Liver (tissue), 9 donors: ENCODE measurements around the gene SLC4A7. TPM values are rescaled to one million over a fixed set of nuclear protein-coding genes. Genes with fewer than 3 reads are reported as not detected.

Source experiments
- DNase-seq: peaks from one replicate; pipeline ENCODE4 v3.0.0-alpha.2; 2017; ENCODE audit warnings: low spot score
- H3K27ac ChIP-seq, 2 donors: one replicate each; pipeline ENCODE4 v1.7.0; 2013; ENCODE audit warnings: inconsistent platforms in 2 of 2, low read length in 2 of 2, control low read depth in 1 of 2, low read depth in 1 of 2, mild to moderate bottlenecking in 1 of 2
- H3K27me3 ChIP-seq, 4 donors: one replicate each; pipeline versions ENCODE4 v1.6.1 to v1.7.0; 2013; ENCODE audit warnings: low read length in 3 of 4, inconsistent platforms in 1 of 4, mild to moderate bottlenecking in 1 of 4, moderate library complexity in 1 of 4; ENCODE audit not compliant: control insufficient read depth in 4 of 4, insufficient read depth in 4 of 4
- H3K36me3 ChIP-seq, 4 donors: one replicate each; pipeline versions ENCODE4 v1.6.1 to v1.7.0; 2013; ENCODE audit warnings: low read length in 3 of 4, mild to moderate bottlenecking in 3 of 4, low read depth in 1 of 4, moderate library complexity in 1 of 4; ENCODE audit not compliant: control insufficient read depth in 4 of 4, insufficient read depth in 3 of 4
- H3K4me1 ChIP-seq, 4 donors: one replicate each; pipeline versions ENCODE4 v1.6.1 to v1.7.0; 2013; ENCODE audit warnings: low read length in 3 of 4, mild to moderate bottlenecking in 3 of 4, moderate library complexity in 1 of 4; ENCODE audit not compliant: control insufficient read depth in 4 of 4, insufficient read depth in 4 of 4
- H3K4me3 ChIP-seq, 3 donors: one replicate each; pipeline versions ENCODE4 v1.6.1 to v1.7.0; 2013; ENCODE audit warnings: low read length in 3 of 3, control low read depth in 1 of 3, low read depth in 1 of 3, mild to moderate bottlenecking in 1 of 3
- H3K9ac ChIP-seq, 2 donors: one replicate each; pipeline ENCODE4 v1.7.0; 2013; ENCODE audit warnings: low read length in 2 of 2, mild to moderate bottlenecking in 2 of 2, moderate library complexity in 2 of 2, control low read depth in 1 of 2, low read depth in 1 of 2
- H3K9me3 ChIP-seq, 4 donors: one replicate each; pipeline versions ENCODE4 v1.6.1 to v1.7.0; 2013; ENCODE audit warnings: low read length in 3 of 4; ENCODE audit not compliant: control insufficient read depth in 4 of 4
- EGR1 ChIP-seq, 2 donors: IDR thresholded peaks; 2 replicates each; pipeline ENCODE4 v1.6.1; 2016 to 2018; ENCODE audit warnings: antibody characterized with exemption in 2 of 2, low read depth in 2 of 2
- FOXA1 ChIP-seq: IDR thresholded peaks from 2 replicates; pipeline ENCODE4 v1.6.1; 2016; ENCODE audit warnings: antibody characterized with exemption
- FOXA2 ChIP-seq: IDR thresholded peaks from 2 replicates; pipeline ENCODE4 v1.6.1; 2016; ENCODE audit warnings: antibody characterized with exemption
- GABPA ChIP-seq, 2 donors: IDR thresholded peaks in 1 of 2; conservative IDR thresholded peaks in 1 of 2; 2 replicates each; pipeline ENCODE4 v1.6.1; 2016; ENCODE audit warnings: antibody characterized with exemption in 2 of 2, mild to moderate bottlenecking in 1 of 2, moderate library complexity in 1 of 2
- HNF4A ChIP-seq, 2 donors: conservative IDR thresholded peaks; 2 replicates each; pipeline ENCODE4 v1.6.1; 2016; ENCODE audit warnings: antibody characterized with exemption in 2 of 2, mild to moderate bottlenecking in 2 of 2
- HNF4G ChIP-seq: IDR thresholded peaks from 2 replicates; pipeline ENCODE4 v1.6.1; 2016; ENCODE audit warnings: antibody characterized with exemption
- JUND ChIP-seq, 2 donors: IDR thresholded peaks; 2 replicates each; pipeline ENCODE4 v1.6.1; 2016; ENCODE audit warnings: antibody characterized with exemption in 2 of 2
- NR2F2 ChIP-seq: IDR thresholded peaks from 2 replicates; pipeline ENCODE4 v1.6.1; 2016; ENCODE audit warnings: antibody characterized with exemption
- RAD21 ChIP-seq, 2 donors: IDR thresholded peaks; 2 replicates each; pipeline ENCODE4 v1.6.1; 2016; ENCODE audit warnings: antibody characterized with exemption in 2 of 2, mild to moderate bottlenecking in 2 of 2
- RXRA ChIP-seq, 2 donors: IDR thresholded peaks; 2 replicates each; pipeline ENCODE4 v1.6.1; 2017 to 2018; ENCODE audit warnings: antibody characterized with exemption in 2 of 2, mild to moderate bottlenecking in 1 of 2
- SP1 ChIP-seq: IDR thresholded peaks from 2 replicates; pipeline ENCODE4 v1.6.1; 2018; ENCODE audit warnings: antibody characterized with exemption, mild to moderate bottlenecking
- TAF1 ChIP-seq: conservative IDR thresholded peaks from 2 replicates; pipeline ENCODE4 v1.6.1; 2016; ENCODE audit warnings: antibody characterized with exemption, mild to moderate bottlenecking
- YY1 ChIP-seq: IDR thresholded peaks from 2 replicates; pipeline ENCODE4 v1.6.1; 2016; ENCODE audit warnings: antibody characterized with exemption, mild to moderate bottlenecking
- WGBS: extraction: QIAGEN DNeasy Blood & Tissue Kit; methylation state at CpG from one replicate; pipeline ENCODE4 v1.1.7; 2013; 5-methylcytosine and 5-hydroxymethylcytosine counted together
- polyA plus RNA-seq, 2 donors: library from polyadenylated mRNA; stranded (reverse) in 1 of 2; unstranded in 1 of 2; fragments of 200-250 nt in 1 of 2; fragments of >200 nt in 1 of 2; fragmentation: Nextera tagmentation in 1 of 2; extraction: Ambion mirVana in 1 of 2; gene quantifications; one replicate each; pipeline versions ENCODE4 v1.2.1 to v1.2.3, GENCODE V29; 2013 to 2015
- total RNA-seq, 2 donors: library from RNA; depleted of rRNA; stranded (reverse); fragments of >200 nt; gene quantifications; one replicate each; pipeline ENCODE4 v1.2.3, GENCODE V29; 2014
- TF ChIP-seq, protein P1 (sequence below): IDR thresholded peaks from 2 replicates; pipeline ENCODE4 v1.6.1; 2016; ENCODE audit warnings: antibody characterized with exemption
- TF ChIP-seq, protein P2 (sequence below): IDR thresholded peaks from 2 replicates; pipeline ENCODE4 v1.6.1; 2016; ENCODE audit warnings: antibody characterized with exemption, mild to moderate bottlenecking
- TF ChIP-seq, protein P3 (sequence below): IDR thresholded peaks from 2 replicates; pipeline ENCODE4 v1.6.1; 2016; ENCODE audit warnings: antibody characterized with exemption
- TF ChIP-seq, protein P4 (sequence below): fragments of 150-350 bp; IDR thresholded peaks from 2 replicates; pipeline ENCODE4 v1.5.1; 2017; ENCODE audit warnings: improper control_type of control experiment, low read depth, low read length; ENCODE audit not compliant: missing input control
- TF ChIP-seq, protein P5 (sequence below): IDR thresholded peaks from 2 replicates; pipeline ENCODE4 v1.6.1; 2016; ENCODE audit warnings: antibody characterized with exemption
- donor health status: healthy.
- donor health status: healthy.
- donor health status: healthy.
- donor health status: healthy.
- donor health status: healthy.

Gene SLC4A7
- total and polyA plus RNA-seq, 4 donors: 0.76 to 9.8 (median 4.1) TPM

DNA sequence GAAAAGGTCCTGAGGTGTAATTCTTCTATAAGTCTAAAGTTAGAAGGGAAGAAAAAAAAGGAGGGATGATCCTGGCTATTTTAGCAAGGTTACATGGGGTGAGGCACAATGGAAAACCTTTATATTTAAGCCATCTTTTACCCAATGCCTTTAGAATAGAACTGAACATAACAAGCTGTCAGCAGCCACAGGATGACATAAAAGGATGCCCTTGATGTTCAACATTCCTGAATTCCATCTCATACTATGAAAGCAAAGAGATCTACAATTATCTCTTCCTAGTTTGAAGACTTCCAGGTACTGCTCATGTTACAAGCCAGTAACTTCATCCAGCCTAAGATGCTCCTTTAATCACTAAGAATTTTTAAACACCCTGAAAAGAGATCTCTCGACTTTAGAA, 141.9 kb downstream of the SLC4A7 start (continued):
- TF ChIP-seq, protein P1, sequence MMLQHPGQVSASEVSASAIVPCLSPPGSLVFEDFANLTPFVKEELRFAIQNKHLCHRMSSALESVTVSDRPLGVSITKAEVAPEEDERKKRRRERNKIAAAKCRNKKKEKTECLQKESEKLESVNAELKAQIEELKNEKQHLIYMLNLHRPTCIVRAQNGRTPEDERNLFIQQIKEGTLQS: no peak
- no peak for TF ChIP-seq JUND (IDR thresholded peaks at IDR 0.05)
- TF ChIP-seq FOXA2: no peak
- TF ChIP-seq, protein P2, sequence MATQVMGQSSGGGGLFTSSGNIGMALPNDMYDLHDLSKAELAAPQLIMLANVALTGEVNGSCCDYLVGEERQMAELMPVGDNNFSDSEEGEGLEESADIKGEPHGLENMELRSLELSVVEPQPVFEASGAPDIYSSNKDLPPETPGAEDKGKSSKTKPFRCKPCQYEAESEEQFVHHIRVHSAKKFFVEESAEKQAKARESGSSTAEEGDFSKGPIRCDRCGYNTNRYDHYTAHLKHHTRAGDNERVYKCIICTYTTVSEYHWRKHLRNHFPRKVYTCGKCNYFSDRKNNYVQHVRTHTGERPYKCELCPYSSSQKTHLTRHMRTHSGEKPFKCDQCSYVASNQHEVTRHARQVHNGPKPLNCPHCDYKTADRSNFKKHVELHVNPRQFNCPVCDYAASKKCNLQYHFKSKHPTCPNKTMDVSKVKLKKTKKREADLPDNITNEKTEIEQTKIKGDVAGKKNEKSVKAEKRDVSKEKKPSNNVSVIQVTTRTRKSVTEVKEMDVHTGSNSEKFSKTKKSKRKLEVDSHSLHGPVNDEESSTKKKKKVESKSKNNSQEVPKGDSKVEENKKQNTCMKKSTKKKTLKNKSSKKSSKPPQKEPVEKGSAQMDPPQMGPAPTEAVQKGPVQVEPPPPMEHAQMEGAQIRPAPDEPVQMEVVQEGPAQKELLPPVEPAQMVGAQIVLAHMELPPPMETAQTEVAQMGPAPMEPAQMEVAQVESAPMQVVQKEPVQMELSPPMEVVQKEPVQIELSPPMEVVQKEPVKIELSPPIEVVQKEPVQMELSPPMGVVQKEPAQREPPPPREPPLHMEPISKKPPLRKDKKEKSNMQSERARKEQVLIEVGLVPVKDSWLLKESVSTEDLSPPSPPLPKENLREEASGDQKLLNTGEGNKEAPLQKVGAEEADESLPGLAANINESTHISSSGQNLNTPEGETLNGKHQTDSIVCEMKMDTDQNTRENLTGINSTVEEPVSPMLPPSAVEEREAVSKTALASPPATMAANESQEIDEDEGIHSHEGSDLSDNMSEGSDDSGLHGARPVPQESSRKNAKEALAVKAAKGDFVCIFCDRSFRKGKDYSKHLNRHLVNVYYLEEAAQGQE: no peak
- TF ChIP-seq YY1: no peak

DNA sequence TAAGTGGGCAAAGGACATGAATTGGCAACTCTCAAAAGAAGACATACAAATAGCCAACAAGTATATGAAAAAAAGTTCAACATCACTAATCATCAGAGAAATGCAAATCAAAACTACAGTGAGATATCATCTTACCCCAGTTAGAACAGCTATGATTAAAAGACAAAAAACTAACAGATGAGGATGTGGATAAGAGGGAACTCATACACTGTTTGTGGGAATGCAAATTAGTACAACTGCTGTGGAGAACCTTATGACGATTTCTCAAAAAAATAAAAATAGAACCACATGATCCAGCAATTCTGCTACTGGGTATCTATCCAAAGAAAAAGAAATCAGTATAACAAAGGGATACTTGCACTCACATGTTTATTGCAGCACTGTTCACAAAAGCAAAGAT, 143.7 kb downstream of the SLC4A7 start:
- no peaks in the 10 kb centered on the region for H3K9me3 ChIP-seq
- H3K27me3 ChIP-seq: no peaks in the 10 kb centered on the region
- no peak for DNase-seq
- H3K4me3 ChIP-seq: no peak overlapping the region
- H3K9ac ChIP-seq: no peak overlapping the region
- H3K27ac ChIP-seq: no peak overlapping the region
- peaks cover 0 to 32% (median 31%) of the 10 kb centered on the region in 4 donors for H3K4me1 ChIP-seq
- 77% methylated on average over 1 of the region's 1 CpG for WGBS
- TF ChIP-seq FOXA2 (no peak), FOXA1 (no peak), HNF4G (no peak), EGR1 (IDR thresholded peaks at IDR 0.05; ENCODE audit: low read depth in 2 of 2) (no peak), NR2F2 (no peak), JUND (IDR thresholded peaks at IDR 0.05) (no peak), HNF4A (conservative IDR thresholded peaks at IDR 0.05) (no peak), RAD21 (IDR thresholded peaks at IDR 0.05) (no peak), SP1 (no peak), TAF1 (no peak), RXRA (IDR thresholded peaks at IDR 0.05) (no peak), YY1 (no peak), GABPA (IDR thresholded peaks at IDR 0.05 in 1 of 2, conservative IDR thresholded peaks at IDR 0.05 in 1 of 2) (no peak)
- TF ChIP-seq, protein P3, sequence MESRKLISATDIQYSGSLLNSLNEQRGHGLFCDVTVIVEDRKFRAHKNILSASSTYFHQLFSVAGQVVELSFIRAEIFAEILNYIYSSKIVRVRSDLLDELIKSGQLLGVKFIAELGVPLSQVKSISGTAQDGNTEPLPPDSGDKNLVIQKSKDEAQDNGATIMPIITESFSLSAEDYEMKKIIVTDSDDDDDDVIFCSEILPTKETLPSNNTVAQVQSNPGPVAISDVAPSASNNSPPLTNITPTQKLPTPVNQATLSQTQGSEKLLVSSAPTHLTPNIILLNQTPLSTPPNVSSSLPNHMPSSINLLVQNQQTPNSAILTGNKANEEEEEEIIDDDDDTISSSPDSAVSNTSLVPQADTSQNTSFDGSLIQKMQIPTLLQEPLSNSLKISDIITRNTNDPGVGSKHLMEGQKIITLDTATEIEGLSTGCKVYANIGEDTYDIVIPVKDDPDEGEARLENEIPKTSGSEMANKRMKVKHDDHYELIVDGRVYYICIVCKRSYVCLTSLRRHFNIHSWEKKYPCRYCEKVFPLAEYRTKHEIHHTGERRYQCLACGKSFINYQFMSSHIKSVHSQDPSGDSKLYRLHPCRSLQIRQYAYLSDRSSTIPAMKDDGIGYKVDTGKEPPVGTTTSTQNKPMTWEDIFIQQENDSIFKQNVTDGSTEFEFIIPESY: no peak
- TF ChIP-seq, protein P4, sequence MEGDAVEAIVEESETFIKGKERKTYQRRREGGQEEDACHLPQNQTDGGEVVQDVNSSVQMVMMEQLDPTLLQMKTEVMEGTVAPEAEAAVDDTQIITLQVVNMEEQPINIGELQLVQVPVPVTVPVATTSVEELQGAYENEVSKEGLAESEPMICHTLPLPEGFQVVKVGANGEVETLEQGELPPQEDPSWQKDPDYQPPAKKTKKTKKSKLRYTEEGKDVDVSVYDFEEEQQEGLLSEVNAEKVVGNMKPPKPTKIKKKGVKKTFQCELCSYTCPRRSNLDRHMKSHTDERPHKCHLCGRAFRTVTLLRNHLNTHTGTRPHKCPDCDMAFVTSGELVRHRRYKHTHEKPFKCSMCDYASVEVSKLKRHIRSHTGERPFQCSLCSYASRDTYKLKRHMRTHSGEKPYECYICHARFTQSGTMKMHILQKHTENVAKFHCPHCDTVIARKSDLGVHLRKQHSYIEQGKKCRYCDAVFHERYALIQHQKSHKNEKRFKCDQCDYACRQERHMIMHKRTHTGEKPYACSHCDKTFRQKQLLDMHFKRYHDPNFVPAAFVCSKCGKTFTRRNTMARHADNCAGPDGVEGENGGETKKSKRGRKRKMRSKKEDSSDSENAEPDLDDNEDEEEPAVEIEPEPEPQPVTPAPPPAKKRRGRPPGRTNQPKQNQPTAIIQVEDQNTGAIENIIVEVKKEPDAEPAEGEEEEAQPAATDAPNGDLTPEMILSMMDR: no peak
- TF ChIP-seq, protein P1: no peak
- TF ChIP-seq, protein P5, sequence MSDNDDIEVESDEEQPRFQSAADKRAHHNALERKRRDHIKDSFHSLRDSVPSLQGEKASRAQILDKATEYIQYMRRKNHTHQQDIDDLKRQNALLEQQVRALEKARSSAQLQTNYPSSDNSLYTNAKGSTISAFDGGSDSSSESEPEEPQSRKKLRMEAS: no peak
- no peaks in the 10 kb centered on the region for H3K36me3 ChIP-seq
